PFSK-1 (cell line): ENCODE data around the gene CACNG7.

Source experiments
- FOXP2 ChIP-seq: optimal IDR thresholded peaks from 2 replicates; pipeline ENCODE3; 2011; ENCODE audit warnings: borderline replicate concordance, control low read depth, inconsistent platforms; ENCODE audit not compliant: insufficient read depth; ENCODE audit errors: extremely low read length, extremely low read depth
- POLR2AphosphoS5 ChIP-seq: IDR thresholded peaks from 2 replicates; pipeline ENCODE4 v1.6.1; 2012; ENCODE audit warnings: low read depth, mild to moderate bottlenecking, control low read depth, low read length, moderate library complexity
- REST ChIP-seq, 2 experiments: IDR thresholded peaks; 2 replicates each; pipeline versions ENCODE4 v1.6.1 to v1.8.0; 2011 to 2012; ENCODE audit warnings: low read depth in 2 of 2, low read length in 2 of 2, control low read depth in 1 of 2, inconsistent platforms in 1 of 2, mild to moderate bottlenecking in 1 of 2, moderate library complexity in 1 of 2; ENCODE audit not compliant: insufficient read depth in 1 of 2
- SIN3A ChIP-seq: IDR thresholded peaks from 2 replicates; pipeline ENCODE4 v1.6.1; 2012; ENCODE audit warnings: mild to moderate bottlenecking, low read length, moderate library complexity, borderline replicate concordance; ENCODE audit not compliant: insufficient read depth
- TAF1 ChIP-seq: IDR thresholded peaks from 2 replicates; pipeline ENCODE4 v1.6.1; 2012; ENCODE audit warnings: low read length, control low read depth, borderline replicate concordance; ENCODE audit not compliant: insufficient read depth

Gene CACNG7

GRCh38 chr19:53866865-53867224, 42.2 kb upstream of the CACNG7 start:
- no peak for TF ChIP-seq REST (IDR thresholded peaks at IDR 0.05; ENCODE audit: insufficient read depth in 1 of 2, low read depth in 2 of 2, low read length in 2 of 2)
- TF ChIP-seq SIN3A: no peak
- TF ChIP-seq FOXP2: no peak
- no peak for TF ChIP-seq POLR2AphosphoS5
- no peak for TF ChIP-seq TAF1

- no peak for TF ChIP-seq FOXP2
- TF ChIP-seq REST (IDR thresholded peaks at IDR 0.05; ENCODE audit: insufficient read depth in 1 of 2, low read depth in 2 of 2, low read length in 2 of 2): no peak
- TF ChIP-seq TAF1: no peak
- no peak for TF ChIP-seq POLR2AphosphoS5
Observed at GRCh38 chr19:53867225-53868090, 41.6 kb upstream of the CACNG7 start, which contains the start of gene MYADM. Gene MYADM (plus strand): TSS chr19:53867883. CDS start chr19:53873530, 5,647 bp downstream.

GRCh38 chr19:53868091-53868891, 40.8 kb upstream of the CACNG7 start:
- no peak for TF ChIP-seq REST (IDR thresholded peaks at IDR 0.05; ENCODE audit: insufficient read depth in 1 of 2, low read depth in 2 of 2, low read length in 2 of 2)
- TF ChIP-seq SIN3A: no peak
- TF ChIP-seq FOXP2: no peak
- TF ChIP-seq POLR2AphosphoS5: no peak
- no peak for TF ChIP-seq TAF1

GRCh38 chr19:53868892-53869804, 39.9 kb upstream of the CACNG7 start:
- TF ChIP-seq FOXP2: no peak
- TF ChIP-seq TAF1: no peak
- no peak for TF ChIP-seq POLR2AphosphoS5
- TF ChIP-seq SIN3A: no peak
- no peak for TF ChIP-seq REST (IDR thresholded peaks at IDR 0.05; ENCODE audit: insufficient read depth in 1 of 2, low read depth in 2 of 2, low read length in 2 of 2)
